Activated CD4-positive, alpha-beta T cell treated with anti-CD3 and anti-CD28 coated beads, Interleukin-2, amount 50 U/mL, for 4 hours (primary cell): ENCODE results near the gene BET1L.
"Not testable (repeated sequence)": the region's sequence is repeated elsewhere in the genome, so short reads cannot be mapped to it uniquely, and the experiment has no call there.

Experiments used
- DNase-seq, 2 experiments: peaks; one replicate each; pipeline ENCODE4 v3.0.0-alpha.2; 2020

Gene BET1L

GRCh38 chr11:225734-226453 lies 18.7 kb upstream of the BET1L start:
- no peak for DNase-seq

- no peak for DNase-seq
Measured at GRCh38 chr11:224424-224823, 17.2 kb upstream of the BET1L start.

- no peak for DNase-seq
Measured at GRCh38 chr11:223884-224283, 16.7 kb upstream of the BET1L start.

- DNase-seq, result no peak
Measured at GRCh38 chr11:223026-223789, 16.0 kb upstream of the BET1L start.

GRCh38 chr11:221998-222789 lies 15.0 kb upstream of the BET1L start:
- DNase-seq, result no peak

GRCh38 chr11:221539-221938 lies 14.3 kb upstream of the BET1L start:
- no peak for DNase-seq

GRCh38 chr11:220641-221215 lies 13.5 kb upstream of the BET1L start:
- not testable (repeated sequence) for DNase-seq

GRCh38 chr11:218815-219593 lies 11.8 kb upstream of the BET1L start:
- no peak for DNase-seq

GRCh38 chr11:217704-218103 lies 10.5 kb upstream of the BET1L start:
- DNase-seq, result no peak

- DNase-seq, result no peak
Measured at GRCh38 chr11:216081-216974, 9.1 kb upstream of the BET1L start.

- no peak for DNase-seq
Measured at GRCh38 chr11:215581-216037, 8.4 kb upstream of the BET1L start.

- no peak for DNase-seq
Measured at GRCh38 chr11:214083-214482, 6.9 kb upstream of the BET1L start.

GRCh38 chr11:213111-213510 lies 5.9 kb upstream of the BET1L start:
- no peak for DNase-seq

GRCh38 chr11:212150-213100 lies 5.2 kb upstream of the BET1L start:
- no peak for DNase-seq

GRCh38 chr11:211741-212140 lies 4.5 kb upstream of the BET1L start:
- DNase-seq, result no peak

- DNase-seq, result no peak
Measured at GRCh38 chr11:211295-211694, 4.1 kb upstream of the BET1L start.

- DNase-seq, result no peak
Measured at GRCh38 chr11:210803-211180, 3.6 kb upstream of the BET1L start.

GRCh38 chr11:210122-210802 lies 3.1 kb upstream of the BET1L start:
- no peak for DNase-seq
